CD4-positive, alpha-beta T cell (primary cell): ENCODE measurements around the gene SPAG9. TPM values are rescaled to one million over a fixed set of nuclear protein-coding genes. Genes with fewer than 3 reads are reported as not detected.

Experiments used
- ATAC-seq: fragments of 200-7000 bp; cut with Tn5 transposase; one replicate; pipeline ENCODE4 v1.10.0; 2022; ENCODE audit warnings: mild to moderate bottlenecking; ENCODE audit not compliant: poor library complexity
- CTCF ChIA-PET: fragments of 350-600 bp; sonication (Branson Sonifier 250); formaldehyde crosslinking; loops from one replicate; lab custom pipeline; 2021; ENCODE audit warnings: antibody characterized with exemption, inconsistent platforms; lab: Charles Lee
- POLR2A ChIA-PET: fragments of 350-600 bp; sonication (Branson Sonifier 250); formaldehyde crosslinking; loops from one replicate; lab custom pipeline; 2021; ENCODE audit warnings: antibody characterized with exemption, inconsistent platforms; lab: Charles Lee
- DNase-seq, 14 experiments: peaks; one replicate each; pipeline ENCODE4 v3.0.0-alpha.2; 2013 to 2020; ENCODE audit warnings: mixed read lengths in 2 of 14
- H3K27ac ChIP-seq, 2 donors: one replicate each; pipeline versions ENCODE4 v1.5.1 to v1.7.0; 2013; ENCODE audit warnings: low read length in 2 of 2, low read depth in 1 of 2, mild to moderate bottlenecking in 1 of 2
- H3K27me3 ChIP-seq, 2 experiments: 1 replicate in 1 of 2; 2 replicates in 1 of 2; pipeline versions ENCODE4 v1.6.1 to v1.7.0; 2013; ENCODE audit warnings: low read length in 2 of 2, control low read depth in 1 of 2, mild to moderate bottlenecking in 1 of 2, moderate library complexity in 1 of 2; ENCODE audit not compliant: insufficient read depth in 2 of 2, control insufficient read depth in 1 of 2
- H3K36me3 ChIP-seq: one replicate; pipeline ENCODE4 v1.6.1; 2013; ENCODE audit warnings: low read length, control low read depth; ENCODE audit not compliant: insufficient read depth
- H3K4me1 ChIP-seq: one replicate; pipeline ENCODE4 v1.6.1; 2013; ENCODE audit warnings: low read length, control low read depth; ENCODE audit not compliant: insufficient read depth
- H3K4me3 ChIP-seq: one replicate; pipeline ENCODE4 v1.5.1; 2013; ENCODE audit warnings: mild to moderate bottlenecking, low read length, moderate library complexity
- H3K9me3 ChIP-seq, 2 experiments: 1 replicate in 1 of 2; 2 replicates in 1 of 2; pipeline versions ENCODE4 v1.6.1 to v1.7.0; 2013; ENCODE audit warnings: low read length in 2 of 2, mild to moderate bottlenecking in 2 of 2, control low read depth in 1 of 2, moderate library complexity in 1 of 2; ENCODE audit not compliant: control insufficient read depth in 1 of 2, insufficient read depth in 1 of 2
- H3K27ac Mint-ChIP-seq: one replicate; pipeline ENCODE4 v1.8.0; 2020; ENCODE audit warnings: mixed read lengths
- H3K27me3 Mint-ChIP-seq: one replicate; pipeline ENCODE4 v1.8.0; 2021; ENCODE audit warnings: mixed read lengths
- H3K36me3 Mint-ChIP-seq: one replicate; pipeline ENCODE4 v1.8.0; 2021; ENCODE audit warnings: low read depth, mixed read lengths
- H3K4me1 Mint-ChIP-seq: one replicate; pipeline ENCODE4 v1.8.0; 2021; ENCODE audit warnings: low read depth, mixed read lengths
- H3K4me3 Mint-ChIP-seq: one replicate; pipeline ENCODE4 v1.8.0; 2020; ENCODE audit warnings: mild to moderate bottlenecking, mixed read lengths
- H3K9me3 Mint-ChIP-seq: one replicate; pipeline ENCODE4 v1.8.0; 2020; ENCODE audit warnings: mixed read lengths
- CTCF ChIP-seq: fragments of 200-600 bp; IDR thresholded peaks from one replicate; pipeline ENCODE4 v1.8.0; 2022; ENCODE audit warnings: antibody characterized with exemption, mild to moderate bottlenecking
- intact Hi-C, 2 experiments: fragments of 100-400 bp; cut with DNase I in 1 of 2; cut with micrococcal nuclease in 1 of 2; formaldehyde crosslinking; loops; one replicate each; pipeline versions ENCODE4 v1.15.1 to v1.9.0; 2023 to 2025; cut with DNase I, micrococcal nuclease
- total RNA-seq, 174 experiments: library from RNA in 2 of 174; stranded (reverse) in 2 of 174; gene quantifications; one replicate each; pipeline ENCODE4 v1.2.3 and lab custom pipeline; 2021 to 2026

The SPAG9 gene
- total RNA-seq, 2 experiments from 2014 or later: 60.2 to 64.6 TPM

- H3K27ac ChIP-seq: no peak overlapping the region
- no peaks in the 10 kb centered on the region for H3K36me3 ChIP-seq
- intact Hi-C loops: no loop called here
- H3K4me3 Mint-ChIP-seq: no peak overlapping the region
- no peaks in the 10 kb centered on the region for H3K27me3 Mint-ChIP-seq
- ATAC-seq: no peak
- H3K27me3 ChIP-seq: no peaks in the 10 kb centered on the region
- no peaks in the 10 kb centered on the region for H3K9me3 ChIP-seq
- DNase-seq: no peak
- no peak overlapping the region for H3K27ac Mint-ChIP-seq
- no peak overlapping the region for H3K4me3 ChIP-seq
- H3K4me1 Mint-ChIP-seq: peaks cover 19% of the 10 kb centered on the region
- H3K4me1 ChIP-seq: peaks cover 24% of the 10 kb centered on the region
- CTCF ChIA-PET: interaction anchor here (0.8 to 5.3 kb wide), 3 partner anchors 18 to 101 kb away, joined by 3 to 63 read pairs (median 4); no protein-coding TSS in a partner anchor
- POLR2A ChIA-PET: interaction anchor here (0.9 to 12.2 kb wide), 3 partner anchors 9 to 101 kb away, joined by 3 to 207 read pairs (median 10); partner anchors contain the start of gene TOB1
- no peaks in the 10 kb centered on the region for H3K9me3 Mint-ChIP-seq
- H3K36me3 Mint-ChIP-seq: no peaks in the 10 kb centered on the region
- TF ChIP-seq CTCF: no peak
These were observed 167.2 kb downstream of the SPAG9 start for GRCh38 chr17:50953518-50953830.

GRCh38 chr17:50952889-50953288, 167.8 kb downstream of the SPAG9 start:
- Mint-ChIP-seq H3K27ac (no peak overlapping the region), H3K4me1 (peaks cover 25% of the 10 kb centered on the region), H3K27me3 (no peaks in the 10 kb centered on the region), H3K36me3 (no peaks in the 10 kb centered on the region), H3K4me3 (no peak overlapping the region), H3K9me3 (no peaks in the 10 kb centered on the region)
- no peak for ATAC-seq
- H3K4me3 ChIP-seq: no peak overlapping the region
- DNase-seq: no peak
- no peaks in the 10 kb centered on the region for H3K27me3 ChIP-seq
- no peaks in the 10 kb centered on the region for H3K36me3 ChIP-seq
- peaks cover 28% of the 10 kb centered on the region for H3K4me1 ChIP-seq
- H3K27ac ChIP-seq: no peak overlapping the region
- POLR2A ChIA-PET: interaction anchor here (0.9 to 12.2 kb wide), 3 partner anchors 9 to 101 kb away, joined by 3 to 207 read pairs (median 10); partner anchors contain the start of gene TOB1
- H3K9me3 ChIP-seq: no peaks in the 10 kb centered on the region
- no peak for TF ChIP-seq CTCF
- intact Hi-C loops: no loop called here
- CTCF ChIA-PET: interaction anchor here (0.8 to 5.3 kb wide), 2 partner anchors 17 to 101 kb away, joined by 3 to 63 read pairs; no protein-coding TSS in a partner anchor

GRCh38 chr17:50952013-50952412, 168.7 kb downstream of the SPAG9 start:
- ChIA-PET POLR2A (interaction anchor here (1.2 to 12.2 kb wide), 2 partner anchors 88 to 100 kb away, joined by 4 to 207 read pairs; partner anchors contain the start of gene TOB1), CTCF (interaction anchor here (5.3 kb wide), 1 partner anchor 100 kb away, joined by 63 read pairs; no protein-coding TSS in a partner anchor)
- Mint-ChIP-seq H3K27ac (no peak overlapping the region), H3K36me3 (no peaks in the 10 kb centered on the region), H3K4me3 (no peak overlapping the region), H3K4me1 (peaks cover 29% of the 10 kb centered on the region), H3K27me3 (no peaks in the 10 kb centered on the region), H3K9me3 (no peaks in the 10 kb centered on the region)
- no peaks in the 10 kb centered on the region for H3K9me3 ChIP-seq
- peaks cover 30% of the 10 kb centered on the region for H3K4me1 ChIP-seq
- TF ChIP-seq CTCF: no peak
- ATAC-seq (no peak), DNase-seq (no peak)
- no peaks in the 10 kb centered on the region for H3K27me3 ChIP-seq
- H3K27ac ChIP-seq: no peak overlapping the region
- no peak overlapping the region for H3K4me3 ChIP-seq
- H3K36me3 ChIP-seq: no peaks in the 10 kb centered on the region
- intact Hi-C loops: no loop called here
